HG02763 (cell line): ENCODE measurements around the gene ATP13A2.

ENCODE experiments used
- ATAC-seq: cut with Tn5 transposase; IDR thresholded peaks from one replicate; pipeline ENCODE4 v1.9.1; 2021; ENCODE audit warnings: mild to moderate bottlenecking, moderate library complexity; ENCODE audit not compliant: unreplicated experiment

Gene ATP13A2

DNA sequence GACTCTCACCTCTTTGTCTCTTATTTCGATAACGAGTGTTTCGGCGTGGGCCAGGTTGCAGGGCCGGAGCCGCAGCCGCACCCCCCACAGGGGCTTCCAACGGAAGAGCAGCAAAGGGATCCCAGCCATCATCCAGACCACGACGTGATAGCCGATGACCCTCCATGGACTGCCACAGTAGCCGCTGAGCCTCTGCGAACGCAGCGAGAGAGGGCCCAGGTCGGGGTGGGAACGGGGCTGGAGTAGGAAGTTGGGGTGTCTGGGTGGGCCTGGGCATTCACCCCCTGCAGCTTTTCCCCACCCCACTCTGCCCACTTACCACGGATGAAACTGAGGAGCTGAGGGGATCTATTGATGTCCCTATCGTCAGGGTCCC is 6.4 kb downstream of the ATP13A2 start:
- ATAC-seq = no peak

DNA sequence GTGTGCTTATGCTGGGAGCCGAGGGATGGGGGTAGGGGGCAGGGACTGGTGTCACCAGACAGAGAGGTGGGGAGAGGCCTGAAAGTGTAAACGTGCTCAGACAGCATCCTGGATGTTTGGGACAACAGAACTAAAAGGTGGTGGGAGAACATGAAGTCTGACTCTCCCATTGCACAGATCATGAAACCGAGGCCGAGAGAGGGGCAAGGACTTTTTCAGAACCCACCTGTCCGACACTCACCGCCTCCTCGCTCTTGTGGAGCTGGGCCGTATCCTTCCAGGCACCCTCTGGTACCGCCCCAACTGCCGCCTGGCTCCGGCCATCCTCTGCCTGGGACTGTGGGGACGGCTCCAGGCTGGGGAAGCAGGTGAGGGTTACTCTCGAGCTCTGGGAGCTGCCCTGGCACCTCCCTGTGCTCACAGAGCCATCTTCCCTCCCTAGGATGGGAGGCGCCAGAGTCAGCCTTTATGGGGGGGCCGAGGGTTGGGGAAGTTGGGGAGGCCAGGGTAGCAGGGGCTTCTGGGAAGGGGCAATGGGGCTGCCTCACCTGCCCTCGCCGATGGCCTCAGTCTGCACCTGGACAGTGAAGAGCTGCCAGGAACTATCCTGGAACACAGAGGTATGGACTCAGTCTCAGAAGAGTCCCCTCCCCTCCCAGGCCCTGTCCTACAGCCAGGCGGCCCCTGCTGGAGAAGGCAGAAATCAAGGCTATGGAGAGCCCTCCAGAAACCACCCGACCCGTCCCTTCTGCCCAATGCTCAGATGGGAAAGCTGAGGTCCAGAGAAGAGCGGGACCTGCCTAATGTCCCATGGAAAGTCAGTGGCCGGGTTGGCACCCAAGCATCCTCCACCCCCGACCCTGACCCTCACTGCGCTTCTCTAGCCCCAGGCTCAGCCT is 7.0 kb downstream of the ATP13A2 start:
- ATAC-seq = no peak

DNA sequence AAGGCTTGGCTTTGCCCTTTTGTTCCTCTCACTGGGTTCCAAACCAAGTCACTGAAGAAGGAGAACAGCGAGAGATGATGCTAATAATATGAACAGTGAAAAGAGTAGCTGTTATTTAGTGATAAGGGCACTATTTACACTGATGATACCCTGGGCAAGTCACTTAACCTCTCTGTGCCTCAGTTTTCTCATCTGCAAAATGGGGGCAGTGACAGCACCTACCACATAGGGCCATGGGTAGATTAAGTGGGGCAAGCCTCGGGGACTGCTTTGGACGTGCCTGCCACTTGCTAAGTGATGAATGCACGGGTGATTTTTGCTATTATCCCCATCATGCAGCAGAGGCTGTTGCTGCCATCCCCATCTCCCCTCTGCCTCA is 9.2 kb downstream of the ATP13A2 start:
- ATAC-seq = no peak

DNA sequence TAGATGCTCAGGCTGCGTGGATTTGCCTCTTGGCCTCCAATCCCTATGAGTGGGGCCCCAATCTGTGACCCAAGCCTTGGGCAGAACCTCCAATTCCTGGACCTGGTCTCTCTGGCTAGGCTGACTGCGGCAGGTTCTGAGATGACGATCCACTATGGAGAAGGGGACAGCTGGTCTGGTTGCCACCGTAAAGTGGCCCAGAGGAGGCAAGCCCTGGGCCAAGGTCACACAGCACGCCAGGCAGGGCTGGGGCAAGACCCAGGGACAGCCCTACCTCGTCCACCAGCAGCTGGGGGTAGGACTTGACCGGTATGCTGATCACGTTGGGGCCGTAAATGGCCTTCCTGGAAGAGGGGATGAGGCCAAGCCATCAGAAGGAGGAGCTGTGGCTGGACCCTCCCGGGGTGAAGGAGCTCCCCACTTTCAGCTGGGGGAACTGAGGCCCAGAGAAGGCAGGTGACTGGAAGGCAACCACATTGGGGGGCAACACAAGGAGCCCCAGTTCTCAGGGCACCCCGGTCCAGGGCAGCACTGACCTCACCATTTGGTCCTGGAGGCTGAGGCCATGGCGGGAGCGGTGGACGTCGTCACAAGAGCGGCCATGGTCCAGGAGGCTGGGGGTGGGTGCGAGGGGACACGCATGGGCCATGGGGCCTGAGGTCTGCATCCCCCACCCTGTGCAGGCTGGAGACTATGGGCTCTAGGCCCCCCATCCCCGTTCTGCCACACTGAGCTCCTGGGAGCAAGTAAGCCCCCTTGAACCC is 9.8 kb downstream of the ATP13A2 start:
- ATAC-seq = no peak

DNA sequence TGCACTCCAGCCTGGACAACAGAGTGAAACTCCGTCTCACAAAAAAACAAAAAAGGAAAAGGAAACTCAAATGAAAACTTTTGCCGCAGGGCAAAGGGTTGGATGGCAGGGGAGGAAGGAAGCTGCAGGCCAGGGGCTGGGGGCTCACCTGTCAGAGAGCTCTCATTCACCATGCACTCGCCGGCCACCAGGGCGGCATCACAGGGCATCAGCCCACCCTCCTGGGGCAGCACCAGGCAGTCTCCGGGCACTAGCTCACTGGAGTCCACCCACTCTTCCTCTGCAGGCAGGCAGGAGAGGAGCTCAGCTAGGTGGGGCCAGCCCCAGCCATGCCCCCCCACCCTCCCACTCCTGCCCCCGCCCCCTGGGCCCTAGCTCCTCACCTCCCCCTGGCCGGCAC is 11.9 kb downstream of the ATP13A2 start:
- ATAC-seq = no peak

DNA sequence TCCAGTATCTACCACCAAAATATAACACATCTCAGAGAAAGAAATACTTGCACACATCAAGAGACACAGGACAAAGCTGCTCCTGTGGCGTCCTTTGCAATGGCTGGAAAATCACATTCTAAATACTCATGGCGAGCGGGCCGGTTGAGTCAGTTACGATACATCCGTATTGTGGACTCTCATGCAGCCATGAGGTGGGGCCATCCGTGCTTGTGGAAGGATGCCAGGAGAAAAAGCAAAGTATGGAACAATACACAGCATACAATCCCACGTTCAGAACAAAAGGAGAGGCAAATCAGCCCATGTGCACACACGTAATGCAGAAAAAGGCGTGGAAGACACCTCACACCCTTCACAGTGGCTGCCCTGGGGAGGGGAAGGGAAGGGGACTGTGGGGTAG is 13.1 kb downstream of the ATP13A2 start:
- ATAC-seq = no peak

DNA sequence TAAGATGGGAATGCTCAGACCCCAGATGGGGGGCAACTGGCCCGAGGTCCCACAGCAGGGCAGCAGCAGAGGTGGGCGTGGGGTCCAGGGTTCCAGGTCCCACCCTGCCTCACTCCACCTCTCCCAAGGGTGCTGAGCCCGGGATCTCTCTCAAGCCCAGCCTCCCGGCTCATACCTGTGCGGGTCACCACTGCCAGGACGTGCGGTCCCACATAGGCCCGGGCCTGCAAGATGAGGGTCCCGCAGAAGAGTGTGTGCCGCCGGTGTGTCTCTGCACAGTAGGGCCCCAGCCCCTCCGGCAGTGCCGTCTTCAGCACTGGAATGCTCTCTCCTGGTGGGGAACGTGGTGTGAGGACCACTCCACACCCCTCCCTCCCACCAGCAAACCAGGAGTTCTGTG is 14.9 kb downstream of the ATP13A2 start:
- no peak for ATAC-seq

DNA sequence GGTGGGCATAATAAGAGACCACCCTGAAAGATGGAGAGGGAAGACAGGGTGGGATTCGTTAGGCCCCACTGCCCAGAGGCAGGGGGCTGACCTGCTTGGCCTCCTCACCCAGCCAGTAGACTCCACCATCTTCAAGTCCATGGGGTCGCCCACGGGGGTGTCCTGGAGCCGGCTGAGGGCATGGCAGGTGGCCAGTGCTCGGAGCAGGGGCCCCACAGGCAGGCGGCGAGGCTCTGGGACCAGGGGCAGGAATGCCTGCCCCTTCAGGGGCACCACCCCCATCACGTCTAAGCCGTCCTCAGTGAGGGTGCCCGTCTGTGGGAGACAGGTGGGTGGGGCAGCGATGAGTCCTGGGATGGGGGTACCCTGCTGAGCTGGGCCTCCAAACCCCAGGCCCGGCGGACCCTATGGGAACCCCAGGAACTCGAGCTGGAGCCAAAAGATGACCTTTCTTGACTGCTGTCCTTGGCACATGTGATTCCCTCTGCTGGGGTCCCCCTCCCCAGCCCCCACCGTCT is 18.1 kb downstream of the ATP13A2 start:
- ATAC-seq = no peak

DNA sequence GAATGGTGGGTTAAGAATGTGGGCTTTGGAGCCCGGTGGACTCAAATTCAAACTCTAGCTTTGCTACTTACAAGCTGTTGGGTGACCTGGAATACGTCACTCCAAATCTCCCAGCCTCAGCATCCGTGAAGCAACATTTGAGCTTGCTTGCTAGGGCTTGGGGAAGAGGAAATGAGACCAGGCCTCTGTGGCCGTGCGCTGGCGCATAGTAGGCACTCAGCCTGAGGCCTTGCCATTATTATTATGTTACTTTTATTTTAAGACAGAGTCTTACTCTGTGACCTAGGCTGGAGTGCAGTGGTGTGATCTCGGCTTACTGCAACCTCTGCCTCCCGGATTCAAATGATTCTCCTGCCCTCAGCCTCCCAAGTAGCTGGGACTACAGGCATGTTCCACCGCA is 19.1 kb downstream of the ATP13A2 start:
- no peak for ATAC-seq

DNA sequence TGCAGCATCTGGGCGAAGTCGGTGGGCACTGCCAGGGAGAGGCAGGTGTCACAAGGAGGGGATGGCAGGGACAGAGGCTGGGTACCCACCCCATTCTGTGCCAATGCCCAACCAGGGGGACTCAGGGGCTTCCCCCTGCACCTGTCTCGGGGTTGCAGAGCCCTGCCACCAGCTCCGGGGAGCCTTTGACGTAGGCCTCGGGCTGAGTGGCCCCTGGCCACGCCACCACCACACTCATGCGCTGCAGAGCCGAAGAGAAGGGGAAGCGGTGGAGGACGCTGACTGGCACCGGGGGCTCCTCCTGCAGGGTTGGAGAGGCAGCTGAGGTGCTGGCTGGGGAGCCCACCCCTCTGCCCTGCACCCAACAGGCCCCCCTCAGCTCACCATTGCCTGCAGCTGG is 19.6 kb downstream of the ATP13A2 start:
- ATAC-seq = no peak

DNA sequence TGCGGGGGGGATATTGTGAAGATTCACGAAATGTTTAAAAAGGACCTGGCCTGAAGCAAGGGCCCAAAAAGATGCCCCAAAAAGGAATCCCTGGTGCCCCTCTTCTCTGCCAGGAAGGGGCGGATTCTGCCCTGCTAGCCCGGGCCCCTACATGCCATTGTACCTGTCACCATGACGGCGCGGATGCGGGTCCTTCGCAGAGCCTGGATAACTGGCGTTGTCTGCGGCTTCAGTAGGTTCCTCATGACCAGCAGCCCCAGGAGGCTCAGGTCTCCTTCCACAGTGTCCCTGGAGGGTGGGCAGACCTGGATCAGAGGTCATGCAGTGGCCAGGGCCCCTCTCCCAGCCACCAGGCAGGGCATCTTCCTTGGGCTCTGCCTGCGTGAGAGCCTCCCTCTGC is 20.2 kb downstream of the ATP13A2 start:
- no peak for ATAC-seq

DNA sequence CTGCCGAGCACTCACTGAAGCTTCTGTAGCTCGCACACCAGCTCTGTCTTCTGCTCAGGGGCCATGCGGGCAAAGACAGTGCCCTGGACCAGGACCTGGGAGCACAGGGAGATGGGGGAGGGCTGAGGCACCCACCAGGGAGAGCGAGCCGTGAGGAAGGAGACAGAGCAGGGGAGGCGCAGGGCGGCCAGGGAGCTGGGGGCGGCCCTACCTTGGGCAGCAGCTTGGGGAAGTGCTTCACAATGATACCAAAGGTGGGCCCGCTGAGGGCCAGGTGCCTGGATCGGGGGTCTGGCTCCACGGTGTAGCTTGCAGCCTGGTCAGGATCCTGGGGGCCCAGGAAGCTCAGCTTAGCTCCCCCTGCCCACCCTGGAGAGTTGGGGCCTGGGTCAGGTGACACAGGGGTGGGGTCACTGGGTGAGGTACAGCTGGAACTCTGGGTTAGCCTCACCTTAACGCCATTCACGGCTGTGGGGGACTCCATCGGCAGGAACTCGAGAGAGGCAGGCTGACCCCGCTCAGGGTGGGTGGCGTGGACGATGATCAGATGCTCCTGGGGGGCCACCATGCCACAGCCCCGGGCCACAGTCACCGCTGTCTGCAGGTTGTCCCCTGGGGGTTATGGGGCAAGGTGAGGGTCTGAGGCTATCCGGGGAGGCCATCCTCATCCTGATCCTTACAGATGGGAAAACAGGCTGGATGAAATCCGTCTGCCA is 21.9 kb downstream of the ATP13A2 start:
- no peak for ATAC-seq

DNA sequence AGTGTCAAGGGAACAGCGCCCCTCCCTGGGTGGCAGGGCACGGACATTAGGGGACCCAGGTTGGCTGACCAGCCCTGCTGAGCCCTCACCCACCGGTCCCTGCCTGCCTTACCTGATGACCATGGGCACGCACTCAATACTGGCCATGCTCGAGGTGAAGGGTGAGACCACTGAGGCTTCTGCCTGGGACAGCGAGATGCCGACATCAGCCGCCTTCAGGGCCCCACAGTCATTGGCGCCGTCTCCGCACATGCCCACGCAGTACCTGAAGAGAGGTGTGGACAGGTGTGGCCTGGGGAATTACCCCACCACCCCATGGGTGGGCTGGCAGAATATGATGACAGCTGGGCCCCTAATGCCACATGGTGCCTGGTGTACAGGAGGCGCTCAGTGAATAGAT is 23.5 kb downstream of the ATP13A2 start:
- no peak for ATAC-seq

DNA sequence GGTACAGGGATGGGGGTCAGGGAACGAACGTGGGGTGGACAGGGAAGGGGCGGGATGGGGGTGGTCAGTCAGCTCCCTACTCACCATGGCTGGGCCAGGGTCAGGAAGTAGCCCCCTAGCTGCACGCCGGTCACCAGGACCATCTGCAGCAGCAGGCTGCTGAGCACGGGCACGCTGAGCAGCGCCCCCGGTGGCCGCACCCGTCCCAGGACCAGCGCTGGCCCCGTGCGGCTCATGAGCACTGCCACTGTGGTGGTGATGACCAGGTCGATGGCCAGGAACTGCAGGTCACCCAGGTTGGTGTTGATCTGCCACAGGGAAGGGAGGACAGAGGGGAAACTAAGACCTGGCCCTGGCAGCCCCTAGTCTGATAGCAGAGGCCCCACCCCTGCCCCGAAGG is 24.8 kb downstream of the ATP13A2 start:
- no peak for ATAC-seq

DNA sequence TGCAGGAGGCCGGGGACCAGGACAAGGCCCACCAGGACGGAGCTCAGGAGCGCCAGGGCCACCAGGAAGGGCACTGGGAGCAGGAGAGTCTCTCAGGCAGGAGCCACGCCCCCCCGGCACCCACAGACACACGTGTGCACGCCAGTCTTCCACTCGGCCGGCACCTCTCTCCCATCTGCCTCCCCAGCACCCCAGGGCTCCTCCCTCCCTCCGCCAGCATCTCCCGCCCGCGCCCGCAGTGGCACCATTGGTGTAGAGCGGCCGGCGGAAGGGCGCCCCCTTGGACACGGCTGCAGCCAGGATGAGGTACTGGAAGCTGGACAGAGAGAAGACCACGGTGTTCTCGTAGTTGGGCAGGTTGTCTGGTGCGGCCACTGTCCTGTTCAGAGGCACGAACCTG is 25.2 kb downstream of the ATP13A2 start:
- no peak for ATAC-seq

DNA sequence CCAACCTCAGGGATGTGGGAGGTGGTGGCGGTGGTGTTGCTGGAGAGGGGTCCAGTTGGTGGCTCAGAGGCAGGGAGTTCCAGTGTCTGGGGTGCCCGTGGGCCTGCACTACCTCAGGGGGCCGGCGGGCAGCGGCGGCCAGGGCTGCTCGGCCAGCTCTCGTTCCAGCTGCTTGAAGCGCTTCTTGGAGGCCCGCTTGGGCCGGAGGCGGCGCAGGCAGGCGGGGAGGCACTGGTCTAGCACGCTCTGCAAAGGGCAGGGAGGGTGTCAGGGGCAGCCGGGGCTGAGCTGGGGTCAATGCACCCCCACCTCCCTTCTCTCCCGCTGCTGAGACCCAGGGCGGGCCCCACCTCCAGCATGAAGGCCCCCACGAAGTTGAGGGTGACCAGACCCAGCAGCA is 25.6 kb downstream of the ATP13A2 start:
- no peak for ATAC-seq

DNA sequence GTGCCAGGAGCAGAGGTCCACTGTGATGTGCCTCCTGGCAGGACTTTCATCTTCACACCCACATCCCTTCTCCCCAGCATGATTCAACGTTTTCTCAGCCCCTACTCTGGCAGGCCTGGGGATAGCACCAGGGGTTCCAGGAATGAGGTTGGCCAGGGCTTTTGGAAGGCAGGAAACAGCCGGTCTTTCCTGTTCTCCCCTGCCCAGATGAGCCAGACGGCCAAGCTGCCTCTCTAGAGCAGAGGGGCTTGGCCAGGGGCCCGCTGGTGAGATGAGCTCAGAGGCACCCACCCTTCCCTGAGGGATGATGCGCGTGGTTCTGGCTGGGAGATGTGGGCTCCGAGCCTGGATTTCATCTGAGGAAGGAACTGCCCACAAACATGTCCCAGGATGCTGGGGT is 27.0 kb downstream of the ATP13A2 start:
- ATAC-seq = no peak

DNA sequence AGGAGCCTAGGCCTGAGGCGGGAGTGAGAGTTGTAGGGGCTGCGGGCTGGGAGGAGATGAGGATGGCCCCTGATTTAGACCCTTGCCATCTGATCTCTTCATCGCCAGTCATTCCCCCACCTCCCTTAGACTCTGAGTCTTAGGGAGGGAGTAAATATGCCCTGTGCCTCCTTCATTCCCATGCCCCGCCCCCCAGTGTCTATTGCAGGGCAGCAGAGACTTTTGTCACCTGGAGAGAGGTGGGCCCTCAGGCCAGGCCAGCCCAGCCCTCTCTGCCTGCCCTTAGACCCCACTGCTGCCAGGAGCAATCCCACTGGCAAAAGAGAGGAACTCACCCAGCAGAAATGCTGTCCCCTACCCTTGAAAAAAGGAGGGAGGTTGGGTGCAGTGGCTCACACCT is 28.1 kb downstream of the ATP13A2 start:
- no peak for ATAC-seq

DNA sequence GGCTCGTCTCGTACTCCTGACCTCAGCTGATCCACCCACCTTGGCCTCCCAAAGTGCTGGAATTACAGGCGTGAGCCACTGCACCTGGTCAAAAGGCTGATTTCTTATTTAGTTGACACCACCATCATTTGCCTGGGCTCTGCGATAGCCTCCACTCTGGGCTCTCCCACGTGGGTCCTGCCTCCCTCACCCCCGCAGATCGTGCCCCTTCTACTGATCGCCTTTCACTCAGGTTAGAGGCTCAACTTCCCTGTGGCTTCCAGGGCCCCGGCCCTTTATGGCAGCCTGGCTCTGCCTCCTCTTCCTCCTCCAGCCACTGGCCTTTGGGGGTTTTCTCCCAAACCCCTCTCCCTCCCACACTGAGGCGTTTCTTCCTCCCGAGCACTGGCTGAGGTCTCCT is 28.8 kb downstream of the ATP13A2 start:
- no peak for ATAC-seq

DNA sequence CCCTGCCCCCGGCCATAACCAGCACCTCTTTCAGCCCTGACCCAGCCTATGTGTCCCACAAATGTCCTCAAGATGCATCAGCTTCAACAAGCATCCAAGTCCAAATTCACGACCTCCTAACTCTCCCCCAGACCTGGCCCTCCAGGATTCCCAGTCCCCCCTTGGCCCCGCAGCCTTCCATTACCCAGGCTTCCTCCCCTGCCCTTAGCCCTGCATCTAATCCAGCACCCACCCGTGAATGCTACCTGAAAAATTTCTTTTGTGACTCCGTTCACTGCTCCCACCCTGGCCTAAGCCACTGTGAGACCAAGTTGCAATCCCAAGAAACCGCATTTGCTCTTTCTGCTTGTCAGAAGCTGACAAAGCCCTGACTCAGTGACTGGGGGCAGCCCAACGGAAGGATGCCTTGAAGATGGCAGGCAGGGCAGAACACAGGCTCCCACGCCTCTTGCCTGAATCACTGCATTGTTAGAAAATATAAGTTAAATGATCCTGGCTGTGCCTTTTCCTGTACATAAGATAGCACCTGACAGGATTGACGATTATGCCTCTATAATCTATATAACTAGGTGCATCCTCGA is 30.4 kb downstream of the ATP13A2 start:
- ATAC-seq = no peak
